ENCODE results near the gene IKZF2.

DNA sequence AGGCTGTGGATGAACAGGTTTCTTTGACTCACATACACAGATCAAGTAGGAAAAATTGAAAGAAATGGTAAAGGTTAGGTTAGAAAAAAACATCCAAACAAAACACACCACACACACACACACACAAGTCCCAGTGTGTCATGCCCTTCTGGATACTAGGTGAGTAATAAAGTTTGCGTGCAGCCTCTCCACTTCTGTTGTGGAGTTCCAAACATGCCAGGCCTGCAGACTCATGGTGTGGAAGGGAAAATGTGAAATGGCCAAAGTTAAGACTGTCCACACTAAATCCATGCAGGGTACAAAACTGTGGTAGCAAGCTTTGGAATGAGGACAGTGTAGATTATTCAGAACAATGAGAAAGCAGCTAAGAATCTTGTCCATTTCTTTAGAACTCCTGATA lies 114.6 kb downstream of the IKZF2 start:
- TF ChIP-seq, protein P1, sequence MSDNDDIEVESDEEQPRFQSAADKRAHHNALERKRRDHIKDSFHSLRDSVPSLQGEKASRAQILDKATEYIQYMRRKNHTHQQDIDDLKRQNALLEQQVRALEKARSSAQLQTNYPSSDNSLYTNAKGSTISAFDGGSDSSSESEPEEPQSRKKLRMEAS (IDR thresholded peaks at IDR 0.05), result no peak
- TF ChIP-seq, protein P2, sequence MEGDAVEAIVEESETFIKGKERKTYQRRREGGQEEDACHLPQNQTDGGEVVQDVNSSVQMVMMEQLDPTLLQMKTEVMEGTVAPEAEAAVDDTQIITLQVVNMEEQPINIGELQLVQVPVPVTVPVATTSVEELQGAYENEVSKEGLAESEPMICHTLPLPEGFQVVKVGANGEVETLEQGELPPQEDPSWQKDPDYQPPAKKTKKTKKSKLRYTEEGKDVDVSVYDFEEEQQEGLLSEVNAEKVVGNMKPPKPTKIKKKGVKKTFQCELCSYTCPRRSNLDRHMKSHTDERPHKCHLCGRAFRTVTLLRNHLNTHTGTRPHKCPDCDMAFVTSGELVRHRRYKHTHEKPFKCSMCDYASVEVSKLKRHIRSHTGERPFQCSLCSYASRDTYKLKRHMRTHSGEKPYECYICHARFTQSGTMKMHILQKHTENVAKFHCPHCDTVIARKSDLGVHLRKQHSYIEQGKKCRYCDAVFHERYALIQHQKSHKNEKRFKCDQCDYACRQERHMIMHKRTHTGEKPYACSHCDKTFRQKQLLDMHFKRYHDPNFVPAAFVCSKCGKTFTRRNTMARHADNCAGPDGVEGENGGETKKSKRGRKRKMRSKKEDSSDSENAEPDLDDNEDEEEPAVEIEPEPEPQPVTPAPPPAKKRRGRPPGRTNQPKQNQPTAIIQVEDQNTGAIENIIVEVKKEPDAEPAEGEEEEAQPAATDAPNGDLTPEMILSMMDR (IDR thresholded peaks at IDR 0.05; ENCODE audit: low read depth, low read length, missing input control), result no peak
- TF ChIP-seq, protein P3, sequence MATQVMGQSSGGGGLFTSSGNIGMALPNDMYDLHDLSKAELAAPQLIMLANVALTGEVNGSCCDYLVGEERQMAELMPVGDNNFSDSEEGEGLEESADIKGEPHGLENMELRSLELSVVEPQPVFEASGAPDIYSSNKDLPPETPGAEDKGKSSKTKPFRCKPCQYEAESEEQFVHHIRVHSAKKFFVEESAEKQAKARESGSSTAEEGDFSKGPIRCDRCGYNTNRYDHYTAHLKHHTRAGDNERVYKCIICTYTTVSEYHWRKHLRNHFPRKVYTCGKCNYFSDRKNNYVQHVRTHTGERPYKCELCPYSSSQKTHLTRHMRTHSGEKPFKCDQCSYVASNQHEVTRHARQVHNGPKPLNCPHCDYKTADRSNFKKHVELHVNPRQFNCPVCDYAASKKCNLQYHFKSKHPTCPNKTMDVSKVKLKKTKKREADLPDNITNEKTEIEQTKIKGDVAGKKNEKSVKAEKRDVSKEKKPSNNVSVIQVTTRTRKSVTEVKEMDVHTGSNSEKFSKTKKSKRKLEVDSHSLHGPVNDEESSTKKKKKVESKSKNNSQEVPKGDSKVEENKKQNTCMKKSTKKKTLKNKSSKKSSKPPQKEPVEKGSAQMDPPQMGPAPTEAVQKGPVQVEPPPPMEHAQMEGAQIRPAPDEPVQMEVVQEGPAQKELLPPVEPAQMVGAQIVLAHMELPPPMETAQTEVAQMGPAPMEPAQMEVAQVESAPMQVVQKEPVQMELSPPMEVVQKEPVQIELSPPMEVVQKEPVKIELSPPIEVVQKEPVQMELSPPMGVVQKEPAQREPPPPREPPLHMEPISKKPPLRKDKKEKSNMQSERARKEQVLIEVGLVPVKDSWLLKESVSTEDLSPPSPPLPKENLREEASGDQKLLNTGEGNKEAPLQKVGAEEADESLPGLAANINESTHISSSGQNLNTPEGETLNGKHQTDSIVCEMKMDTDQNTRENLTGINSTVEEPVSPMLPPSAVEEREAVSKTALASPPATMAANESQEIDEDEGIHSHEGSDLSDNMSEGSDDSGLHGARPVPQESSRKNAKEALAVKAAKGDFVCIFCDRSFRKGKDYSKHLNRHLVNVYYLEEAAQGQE (IDR thresholded peaks at IDR 0.05), result no peak
- no peak for TF ChIP-seq YY1 (IDR thresholded peaks at IDR 0.05)
